DMS114 treated with DMSO at 0.1 percent for 48 hours (cell line): ENCODE results near the gene ERCC8.
"Not testable (repeated sequence)": the region's sequence is repeated elsewhere in the genome, so short reads cannot be mapped to it uniquely, and the experiment has no call there.

ENCODE experiments used
- DNase-seq: peaks from one replicate; lab custom pipeline; 2025; ENCODE audit not compliant: unreplicated experiment; lab: John Stamatoyannopoulos, UW

ERCC8 gene

DNA sequence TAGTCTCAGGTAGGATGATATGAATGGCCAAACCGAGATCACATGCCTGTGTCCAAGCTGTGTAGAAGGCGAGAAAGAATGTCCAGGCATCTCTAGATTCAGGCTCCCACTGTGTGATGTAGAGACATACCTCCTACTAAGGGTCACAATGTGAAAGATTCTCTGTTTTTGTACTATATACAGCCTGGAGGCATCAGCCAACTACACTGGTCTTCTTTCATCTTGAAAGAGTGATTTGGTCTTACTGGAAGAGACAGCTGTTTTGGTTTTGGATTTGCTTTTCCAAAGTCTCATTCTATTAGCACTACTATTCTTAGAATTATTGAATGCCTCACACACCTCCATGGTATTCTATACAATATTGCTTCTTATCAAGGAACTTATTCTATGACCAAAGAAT lies 26.4 kb downstream of the ERCC8 start:
- DNase-seq = no peak

DNA sequence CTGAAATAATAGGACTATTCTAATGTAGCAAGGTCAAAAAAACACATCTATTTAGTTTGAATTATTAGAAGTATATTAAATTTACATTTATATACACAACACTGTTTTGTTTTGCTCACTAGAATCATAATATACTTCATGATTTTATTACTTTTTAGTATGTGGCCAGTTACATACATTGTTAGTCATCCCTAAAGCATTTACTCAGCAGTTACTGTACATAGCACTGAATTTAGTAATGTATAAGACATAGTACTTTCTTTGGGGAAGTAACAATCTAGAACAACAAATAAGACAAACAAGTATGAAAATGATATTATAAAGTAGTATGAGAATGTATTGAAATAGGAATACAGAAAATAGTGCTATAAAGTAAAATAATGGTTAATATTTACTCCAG lies 28.2 kb downstream of the ERCC8 start:
- no peak for DNase-seq

DNA sequence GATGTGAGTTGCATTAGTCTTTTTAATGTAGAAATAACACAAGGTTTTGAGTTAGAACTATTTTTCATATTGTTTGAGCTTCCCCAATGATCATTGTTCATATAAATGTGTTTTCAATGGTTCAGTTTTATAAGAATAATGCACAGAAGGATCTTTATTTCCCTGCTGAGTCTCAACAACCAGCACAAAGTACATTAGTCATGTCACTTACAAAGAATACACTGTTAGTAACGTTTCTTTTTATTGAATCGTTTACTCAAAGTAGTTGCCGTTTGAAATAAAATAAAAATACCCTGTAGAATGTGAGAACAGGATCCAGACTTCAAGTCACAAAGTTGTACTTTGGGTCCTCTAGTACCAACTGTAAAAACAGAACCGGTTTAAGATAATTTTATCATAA lies 41.5 kb downstream of the ERCC8 start:
- no peak for DNase-seq

DNA sequence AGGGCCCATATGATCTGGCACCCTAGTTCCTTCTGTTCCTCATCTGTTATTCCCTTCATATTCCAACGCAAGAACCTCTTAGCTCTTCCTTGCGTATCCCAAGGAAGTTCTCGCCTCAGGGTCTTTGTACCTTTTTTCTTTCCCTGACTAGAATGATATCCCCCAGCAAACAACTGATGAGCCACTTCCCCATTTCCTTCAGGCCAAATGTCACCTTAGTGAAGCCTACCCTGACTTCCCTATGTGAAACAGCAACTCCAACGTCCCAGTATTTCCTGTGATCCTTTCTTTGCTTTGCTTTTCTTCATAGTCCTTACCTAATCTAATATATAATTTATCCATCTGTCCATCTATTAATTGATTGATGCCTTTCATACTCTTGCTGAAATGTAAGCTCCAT lies 47.9 kb downstream of the ERCC8 start:
- DNase-seq = no peak

DNA sequence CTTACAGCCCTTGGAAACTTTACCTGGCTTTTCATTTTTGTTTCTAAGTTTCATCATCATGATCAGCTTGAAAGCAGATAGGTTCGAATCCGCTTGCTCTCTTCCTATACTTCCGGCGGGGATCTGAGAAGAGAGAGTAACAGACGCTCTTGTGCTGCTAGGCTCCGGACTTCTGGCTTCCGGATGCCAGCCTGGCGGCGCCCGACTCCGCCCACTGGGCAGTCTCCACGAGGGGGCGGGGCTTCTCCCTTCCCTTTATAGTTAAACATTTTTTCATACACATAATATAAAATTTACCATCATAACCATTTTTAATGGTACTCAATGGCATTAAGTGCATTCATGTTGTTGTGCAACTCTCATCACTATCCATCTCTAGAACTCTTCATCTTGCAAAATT lies 51.3 kb downstream of the ERCC8 start:
- DNase-seq = no peak

DNA sequence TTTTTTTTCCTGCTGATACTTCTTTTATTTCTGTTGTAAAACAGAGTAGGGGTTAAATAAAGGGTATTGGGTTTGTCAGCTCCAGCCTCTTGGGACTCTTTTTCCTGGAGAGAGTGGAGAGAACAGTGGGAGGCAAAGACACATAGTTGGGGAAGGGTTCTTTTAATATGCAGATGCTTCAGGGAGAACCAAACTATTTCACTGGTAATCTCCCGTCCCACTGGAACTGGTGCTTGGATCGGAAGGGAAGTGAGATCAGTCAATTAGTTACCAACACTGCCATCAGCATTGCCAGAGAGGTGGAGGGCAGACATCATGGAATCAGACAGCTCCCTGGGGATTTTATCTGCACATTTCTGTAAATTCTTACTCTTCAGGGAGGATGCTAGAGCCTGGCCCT lies 53.2 kb downstream of the ERCC8 start:
- no peak for DNase-seq

DNA sequence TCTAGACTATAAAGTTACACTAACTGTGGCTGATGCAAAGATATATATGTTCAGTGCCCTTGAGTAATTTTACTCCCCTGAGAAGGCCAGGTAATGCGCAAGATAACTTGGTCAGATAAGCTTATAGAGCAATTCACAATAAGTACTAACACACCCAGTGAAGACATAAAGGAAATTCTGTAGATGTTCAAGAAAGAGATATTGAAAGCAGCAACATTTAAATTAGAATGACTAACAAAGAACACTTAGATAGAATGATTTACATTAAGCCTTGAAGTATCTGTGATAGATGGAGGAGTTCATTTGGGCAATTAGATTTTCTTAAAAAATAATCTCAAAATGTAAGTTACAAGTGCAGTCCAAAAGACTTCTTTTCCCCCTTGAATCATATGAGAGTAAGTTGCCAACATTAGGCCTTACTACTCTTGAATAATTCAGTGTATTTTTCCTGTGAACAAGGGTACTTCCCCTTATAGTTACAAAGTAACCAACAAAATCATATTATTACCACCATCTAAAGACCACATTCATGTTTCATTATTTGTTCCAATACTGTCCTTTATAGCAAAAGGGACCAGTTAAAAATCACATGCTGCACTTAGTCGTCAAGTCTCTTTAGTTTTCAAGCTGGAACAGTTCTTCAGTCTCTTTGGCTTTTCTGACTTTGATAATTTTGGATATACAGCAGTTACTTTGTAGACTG lies 56.4 kb downstream of the ERCC8 start:
- no peak for DNase-seq

DNA sequence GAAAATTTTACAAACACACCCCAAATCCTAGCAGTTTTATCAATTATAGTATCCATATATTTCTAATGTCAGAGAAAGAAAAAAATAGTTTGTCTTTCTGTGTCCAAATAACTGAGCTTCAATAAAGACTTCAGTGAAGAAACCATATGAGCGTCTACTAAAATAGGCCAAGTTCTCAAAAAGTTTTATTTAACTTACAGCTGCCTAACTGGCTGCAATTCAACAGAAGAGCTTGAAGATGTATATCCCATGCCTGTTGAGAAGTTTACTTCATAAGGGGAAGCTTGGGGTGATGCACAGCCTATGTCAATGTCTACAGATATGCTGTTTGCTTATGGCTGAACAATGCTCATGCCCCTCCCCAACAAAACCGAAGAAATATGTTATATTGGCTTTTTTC lies 57.1 kb downstream of the ERCC8 start:
- DNase-seq = no peak

DNA sequence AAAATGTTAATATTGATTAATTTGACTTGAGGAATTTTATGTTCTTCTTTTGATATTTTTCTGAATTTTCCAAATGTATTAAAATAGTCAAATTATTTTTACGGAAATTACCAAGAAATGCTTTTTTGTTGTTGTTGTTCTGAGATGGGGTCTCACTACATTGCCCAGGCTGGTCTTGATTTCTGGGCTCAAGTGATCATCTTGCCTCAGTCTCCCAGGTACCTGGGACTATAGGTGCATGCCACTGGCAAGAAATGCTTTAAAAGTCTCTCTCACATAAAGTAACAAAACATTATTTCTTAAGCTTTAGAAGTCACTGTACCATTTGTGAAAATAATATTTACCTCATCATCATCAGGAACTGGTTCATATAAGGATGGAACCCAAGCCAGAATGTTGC lies 57.8 kb downstream of the ERCC8 start:
- no peak for DNase-seq

DNA sequence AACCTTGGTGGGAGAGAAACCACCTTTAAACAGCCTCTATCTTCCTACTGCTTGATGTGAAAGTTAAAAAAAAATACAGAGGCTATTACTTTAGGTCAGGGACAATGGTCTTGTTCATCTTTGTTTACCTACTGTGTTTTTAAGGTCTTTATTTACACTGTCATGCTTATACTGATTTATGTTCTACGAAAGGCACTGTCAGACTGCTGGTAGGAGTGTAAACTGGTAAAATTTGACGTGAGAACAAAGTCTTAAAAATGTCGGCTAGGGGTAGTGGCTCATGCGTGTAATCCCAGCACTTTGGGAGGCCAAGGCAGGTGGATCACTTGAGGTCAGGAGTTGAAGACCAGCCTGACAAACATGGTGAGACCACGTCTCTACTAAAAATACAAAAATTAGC lies 58.7 kb downstream of the ERCC8 start:
- no peak for DNase-seq

DNA sequence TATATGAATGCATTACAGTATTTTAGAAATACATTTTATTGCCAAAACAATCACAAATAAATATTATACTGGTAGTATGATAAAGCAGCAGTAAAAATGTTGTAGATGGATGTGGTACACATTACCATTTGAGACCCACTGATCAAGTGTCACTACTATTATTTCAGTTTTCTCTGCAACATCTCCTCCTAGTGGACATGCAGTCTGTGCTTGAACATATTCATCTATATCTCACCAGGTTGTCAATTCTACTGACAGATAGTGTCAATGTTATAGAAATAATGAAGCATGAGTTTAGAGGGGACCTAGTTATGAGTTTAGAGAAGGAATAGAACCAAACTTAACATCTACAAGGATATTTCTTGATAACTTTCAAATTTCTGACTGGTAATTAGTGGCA lies 61.6 kb downstream of the ERCC8 start:
- peak; percentile 4 for DNase-seq

DNA sequence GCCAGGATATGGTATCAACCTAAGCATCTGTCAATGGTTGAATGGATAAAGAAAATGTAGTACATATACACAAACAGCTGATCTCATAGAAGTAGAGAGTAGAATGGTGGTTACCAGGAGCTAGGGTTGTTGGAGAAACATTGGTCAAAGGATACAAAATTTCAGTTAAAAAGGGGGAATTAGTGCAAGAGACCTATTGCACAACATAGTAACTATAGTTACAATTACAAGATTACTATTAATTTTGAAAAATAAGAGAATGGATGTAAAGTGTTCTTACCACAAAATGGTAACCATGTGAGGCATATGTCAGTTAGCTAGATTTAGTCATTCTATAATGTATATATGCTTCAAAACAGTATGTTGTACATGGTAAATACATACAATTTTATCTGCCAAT lies 72.0 kb downstream of the ERCC8 start:
- no peak for DNase-seq

DNA sequence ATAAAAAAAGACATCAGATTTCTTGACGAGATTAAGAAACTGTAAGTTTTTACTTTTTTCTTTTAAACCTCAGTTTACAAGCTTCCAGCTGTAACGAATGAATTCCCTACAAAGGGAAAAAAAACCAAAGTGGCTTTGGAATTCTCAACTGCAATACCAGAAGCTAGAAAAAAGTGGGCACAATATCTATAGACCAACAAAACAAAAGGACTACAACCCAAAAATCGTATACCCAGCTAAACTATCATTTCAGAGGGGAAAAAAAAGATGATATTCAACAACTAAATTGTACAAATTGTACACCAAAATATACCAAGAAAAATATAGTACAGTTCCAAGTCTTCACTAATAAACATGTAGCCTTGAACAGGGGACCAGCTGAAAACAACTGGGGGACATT lies 74.0 kb downstream of the ERCC8 start:
- no peak for DNase-seq

DNA sequence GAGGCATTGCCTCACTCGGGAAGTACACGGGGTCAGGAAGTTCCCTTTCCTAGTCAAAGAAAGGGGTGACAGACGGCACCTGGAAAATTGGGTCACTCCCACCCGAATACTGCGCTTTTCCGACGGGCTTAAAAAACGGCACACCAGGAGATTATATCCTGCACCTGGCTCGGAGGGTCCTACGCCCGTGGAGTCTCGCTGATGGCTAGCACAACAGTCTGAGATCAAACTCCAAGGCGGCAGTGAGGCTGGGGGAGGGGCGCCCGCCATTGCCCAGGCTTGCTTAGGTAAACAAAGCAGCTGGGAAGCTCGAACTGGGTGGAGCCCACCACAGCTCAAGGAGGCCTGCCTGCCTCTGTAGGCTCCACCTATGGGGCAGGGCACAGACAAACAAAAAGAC lies 84.3 kb downstream of the ERCC8 start:
- DNase-seq = not testable (repeated sequence)

DNA sequence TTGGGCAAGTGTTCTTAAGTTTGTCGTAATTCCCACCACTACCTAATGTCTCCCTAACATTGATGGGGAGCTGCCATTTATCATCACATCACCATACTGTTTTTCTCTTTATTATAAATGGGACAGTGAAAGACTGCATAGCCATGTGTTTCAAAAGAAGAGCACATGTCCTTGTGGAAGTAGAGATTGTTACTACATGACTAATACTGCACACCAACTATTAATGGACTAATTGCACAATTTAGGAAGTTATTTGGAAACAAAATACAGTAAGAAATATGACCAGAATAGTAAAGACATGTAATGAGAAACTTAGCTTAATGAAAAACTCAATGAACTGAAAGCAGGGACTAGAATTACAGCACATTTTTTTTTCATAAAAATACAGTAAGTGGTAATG lies 88.8 kb downstream of the ERCC8 start:
- DNase-seq = no peak

DNA sequence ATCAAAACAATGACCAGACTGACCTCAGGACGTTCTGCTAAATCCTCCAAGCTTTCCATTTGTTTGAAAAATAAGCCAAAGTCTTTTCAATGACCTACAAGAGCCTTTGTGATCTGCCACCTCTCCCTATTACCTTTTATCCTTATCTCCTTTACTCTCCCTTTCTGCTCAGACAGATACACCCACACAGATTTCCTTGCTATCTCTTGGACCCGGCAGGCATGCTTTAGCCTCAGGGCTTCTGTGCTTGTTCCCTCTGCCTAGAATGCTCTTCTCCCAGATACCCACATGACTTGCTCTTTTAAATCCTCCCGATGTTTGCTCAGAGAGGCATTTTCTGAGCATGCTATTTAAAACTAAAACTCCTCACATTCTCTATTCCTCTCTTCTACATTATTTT lies 91.9 kb downstream of the ERCC8 start:
- no peak for DNase-seq

DNA sequence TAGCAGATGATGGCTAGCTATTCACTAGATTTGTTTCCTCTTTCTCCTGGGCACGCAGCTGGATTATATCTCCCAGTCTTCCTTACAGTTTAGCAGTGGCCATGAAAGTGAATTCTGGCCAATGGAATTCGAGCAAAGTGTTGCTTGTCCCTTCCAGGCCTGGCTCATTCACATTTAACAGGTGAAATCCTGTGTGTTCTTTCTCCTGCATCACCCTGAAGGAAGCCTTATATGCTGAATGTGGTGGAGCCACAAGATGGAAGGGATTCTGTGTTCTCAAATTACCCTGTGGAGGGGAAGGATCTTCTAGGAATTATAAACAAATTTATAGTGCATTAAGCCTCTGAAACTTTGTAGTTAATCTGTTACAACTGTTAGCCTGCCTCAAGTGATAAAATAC lies 92.6 kb downstream of the ERCC8 start:
- no peak for DNase-seq

DNA sequence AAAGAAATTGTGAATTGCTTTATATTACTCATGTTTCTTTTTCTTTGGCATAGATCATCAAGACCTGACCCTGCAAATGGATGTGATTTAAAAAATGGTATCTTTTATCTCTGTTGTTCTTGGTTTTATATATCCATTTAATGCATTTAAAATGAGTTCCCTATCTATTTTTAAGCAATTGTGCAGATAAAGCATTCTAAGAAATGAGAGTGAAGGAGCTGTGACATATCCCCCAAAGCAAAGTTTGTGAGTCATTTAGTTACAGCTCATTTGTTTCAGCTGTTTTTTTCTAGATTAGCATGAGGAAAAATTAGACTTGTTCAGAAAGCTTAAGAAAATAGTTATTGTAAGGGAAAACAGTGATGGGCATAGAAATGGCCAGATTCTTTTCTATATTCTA lies 93.2 kb downstream of the ERCC8 start:
- DNase-seq = no peak

DNA sequence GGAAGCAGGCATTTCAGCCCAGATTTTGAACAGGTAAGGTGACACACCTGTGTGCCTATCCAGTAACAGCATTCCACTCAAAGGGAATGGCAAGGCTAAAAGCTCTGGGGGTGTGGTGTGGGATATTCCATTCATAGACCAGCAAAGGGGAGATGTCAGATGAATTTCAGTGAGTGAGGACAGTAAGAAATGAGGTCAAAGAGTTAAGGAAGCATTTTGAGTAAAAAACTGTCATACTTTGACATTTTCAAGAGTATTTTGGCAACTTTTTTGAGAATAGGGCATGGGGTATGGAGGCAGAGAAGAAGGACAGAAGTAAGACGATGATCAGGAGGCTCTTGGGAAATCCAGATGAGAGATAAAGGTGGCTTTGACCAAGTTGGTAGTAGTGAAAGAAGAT lies 98.6 kb downstream of the ERCC8 start:
- DNase-seq = no peak

DNA sequence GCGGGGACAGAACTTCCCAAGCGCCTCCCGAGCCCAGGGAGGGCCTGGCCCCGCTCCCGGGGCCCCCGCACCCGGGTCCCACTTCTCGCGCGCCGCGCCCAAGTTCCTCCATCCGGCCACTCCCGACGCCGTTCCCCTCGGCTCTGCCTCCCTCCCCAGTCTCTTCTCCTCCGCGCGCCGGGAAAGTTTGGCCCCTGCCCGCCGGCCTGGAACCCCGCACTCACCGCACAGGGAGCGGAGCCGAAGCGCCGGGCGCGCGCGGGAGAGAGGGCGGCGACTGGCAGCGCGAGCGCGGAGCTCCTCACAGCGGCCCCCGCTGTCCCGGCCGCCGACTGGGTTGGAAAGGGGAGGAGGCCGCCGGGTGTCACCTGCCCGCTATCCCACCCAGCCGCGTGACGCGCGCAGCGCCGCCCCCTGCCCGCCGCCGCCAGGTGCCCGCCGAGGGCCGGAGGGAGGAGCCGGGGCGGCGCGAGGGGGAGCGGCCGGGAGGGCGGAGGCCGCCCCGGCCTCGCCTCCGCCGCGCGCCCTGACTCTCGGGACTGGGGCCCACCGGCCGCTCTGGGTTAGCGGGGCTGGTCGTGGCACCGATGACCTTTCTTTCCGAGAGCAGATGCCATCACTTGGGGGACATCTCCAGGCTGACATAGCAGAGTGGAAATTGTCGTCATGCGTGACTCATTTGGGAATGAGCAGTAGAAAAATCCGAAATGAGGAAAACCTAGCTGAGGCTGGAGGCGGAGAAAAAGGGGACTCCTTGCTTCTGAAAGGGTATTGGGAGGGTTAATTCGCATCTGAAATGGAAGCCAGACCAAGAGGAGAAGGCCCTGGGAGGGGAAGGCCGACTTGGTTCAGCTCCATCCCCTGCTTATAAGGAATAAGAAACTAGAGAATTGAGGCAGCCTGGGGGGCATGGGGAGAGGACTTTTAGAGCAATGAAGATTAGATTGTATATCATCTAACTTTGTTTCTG lies 100.6 kb downstream of the ERCC8 start, which contains the start of gene ELOVL7:
Gene ELOVL7, minus strand, starts transcription at position 334 of the 970 bp plus-strand sequence. CDS start 56,872 bp downstream, outside the sequence.
- peak; percentile 46 for DNase-seq

DNA sequence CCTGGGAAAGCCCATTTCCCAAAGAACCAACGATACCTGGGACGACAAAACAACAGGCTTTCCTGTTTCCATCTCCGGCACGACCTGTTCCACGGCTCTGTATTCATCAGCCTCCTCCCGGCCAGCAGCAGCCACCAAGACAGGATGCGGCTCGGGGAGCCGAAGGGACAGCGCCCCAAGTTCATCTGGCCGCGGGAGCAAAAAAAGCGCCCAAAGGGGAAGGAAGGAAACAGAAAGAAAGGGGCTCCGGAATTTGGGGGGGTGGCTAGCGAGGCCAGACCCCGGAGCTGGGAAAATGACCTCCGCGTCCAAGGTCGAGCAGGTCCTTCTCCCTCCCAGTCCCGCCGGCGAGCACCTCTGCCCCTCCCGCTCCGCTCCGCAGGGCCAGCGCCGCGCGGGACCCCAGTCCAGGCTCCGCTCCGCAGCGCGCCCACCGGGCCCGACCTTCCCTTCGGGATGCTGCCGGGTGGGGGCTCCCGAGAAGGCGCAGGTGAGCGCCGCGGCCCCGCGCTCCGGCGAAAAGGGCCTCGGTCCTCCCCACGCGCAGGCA lies 101.4 kb downstream of the ERCC8 start:
- DNase-seq = no peak

DNA sequence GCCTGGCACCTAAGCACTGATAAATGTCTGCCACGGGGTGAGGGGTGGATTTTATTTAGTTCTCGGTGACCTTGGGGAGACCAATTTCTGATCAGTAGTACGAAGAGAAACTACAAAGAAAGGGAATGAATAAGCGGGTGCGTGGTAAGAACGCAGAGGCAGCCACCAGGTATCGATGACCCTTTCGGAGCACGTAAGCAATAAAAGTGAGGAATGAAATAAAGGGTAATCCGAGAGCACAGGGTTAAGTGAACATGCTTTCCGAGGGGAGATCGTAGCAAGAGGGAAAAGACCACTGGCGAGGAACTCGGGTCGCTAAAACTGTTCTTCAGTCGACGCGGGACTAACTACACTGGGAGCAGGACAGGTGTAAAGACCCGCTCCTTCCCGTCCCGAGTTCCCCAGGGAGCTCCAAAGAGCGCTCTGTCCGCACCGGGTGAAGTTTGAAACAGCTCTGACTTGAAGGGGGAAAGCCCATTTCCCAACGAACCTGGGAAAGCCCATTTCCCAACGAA lies 101.9 kb downstream of the ERCC8 start:
- no peak for DNase-seq
